Peyer's patch (tissue), 4 donors: ENCODE data around the gene RAD51AP1.

ENCODE experiments used
- CTCF ChIP-seq, 6 experiments: fragments of 450-650 bp in 4 of 6; fragments of 200-600 bp in 2 of 6; sonication (generic) in 1 of 6; IDR thresholded peaks; one replicate each; pipeline ENCODE4 v1.5.1; 2017 to 2019; ENCODE audit warnings: antibody characterized with exemption in 6 of 6, mild to moderate bottlenecking in 3 of 6, moderate library complexity in 1 of 6
- POLR2A ChIP-seq, 2 donors: fragments of 450-650 bp; IDR thresholded peaks; one replicate each; pipeline ENCODE4 v1.5.1; 2017; ENCODE audit warnings: antibody characterized with exemption in 2 of 2, mild to moderate bottlenecking in 2 of 2, moderate library complexity in 2 of 2

GRCh38 chr12:4530160-4530559 lies 8.5 kb upstream of the RAD51AP1 start:
- no peak for TF ChIP-seq CTCF (IDR thresholded peaks at IDR 0.05)
- TF ChIP-seq POLR2A (IDR thresholded peaks at IDR 0.05) = no peak
